ENCODE data around the gene CAPS2. TPM values are rescaled to one million over a fixed set of nuclear protein-coding genes. Genes with fewer than 3 reads are reported as not detected.
"Not testable (repeated sequence)": the region's sequence is repeated elsewhere in the genome, so short reads cannot be mapped to it uniquely, and the experiment has no call there.

Gene CAPS2
- total RNA-seq, 4 donors from 2014 or later = 1.4 to 7.4 (median 5.1) TPM

GRCh38 chr12:75361408-75361807, 31.3 kb upstream of the CAPS2 start:
- 67 to 71% methylated on average over 1 of the region's 1 CpG for WGBS, 2 donors
- H3K4me3 ChIP-seq (ENCODE audit: low read depth, poor library complexity, severe bottlenecking) = no peak overlapping the region
- no peak for TF ChIP-seq CTCF (IDR thresholded peaks at IDR 0.05)
- TF ChIP-seq POLR2A (IDR thresholded peaks at IDR 0.05) = no peak
- no peak for DNase-seq (ENCODE audit: low spot score in 2 of 2)
- intact Hi-C loops (cut with DNase I; ENCODE audit: low total_unique reads) = no loop called here

GRCh38 chr12:75360920-75361319, 30.8 kb upstream of the CAPS2 start:
- TF ChIP-seq CTCF (IDR thresholded peaks at IDR 0.05) (no peak), POLR2A (IDR thresholded peaks at IDR 0.05) (no peak)
- DNase-seq (ENCODE audit: low spot score in 2 of 2) = no peak
- no peak overlapping the region for H3K4me3 ChIP-seq (ENCODE audit: low read depth, poor library complexity, severe bottlenecking)
- intact Hi-C loops (cut with DNase I; ENCODE audit: low total_unique reads) = no loop called here

- DNase-seq (ENCODE audit: low spot score in 2 of 2) = no peak
- H3K4me3 ChIP-seq (ENCODE audit: low read depth, poor library complexity, severe bottlenecking) = no peak overlapping the region
- intact Hi-C loops (cut with DNase I; ENCODE audit: low total_unique reads) = no loop called here
- TF ChIP-seq POLR2A (IDR thresholded peaks at IDR 0.05) = no peak
- TF ChIP-seq CTCF (IDR thresholded peaks at IDR 0.05) = no peak
Observed at GRCh38 chr12:75354011-75354410, 23.9 kb upstream of the CAPS2 start.

- no peak overlapping the region for H3K4me3 ChIP-seq (ENCODE audit: low read depth, poor library complexity, severe bottlenecking)
- DNase-seq (ENCODE audit: low spot score in 2 of 2) = no peak
- intact Hi-C loops (cut with DNase I; ENCODE audit: low total_unique reads) = no loop called here
- TF ChIP-seq POLR2A (IDR thresholded peaks at IDR 0.05) (no peak), CTCF (IDR thresholded peaks at IDR 0.05) (no peak)
- WGBS, 2 donors = 83 to 92% methylated on average over 2 of the region's 2 CpGs
Observed at GRCh38 chr12:75350413-75350812, 20.3 kb upstream of the CAPS2 start.

- H3K4me3 ChIP-seq (ENCODE audit: low read depth, poor library complexity, severe bottlenecking) = no peak overlapping the region
- TF ChIP-seq CTCF (IDR thresholded peaks at IDR 0.05) (no peak), POLR2A (IDR thresholded peaks at IDR 0.05) (no peak)
- WGBS, 2 donors = 84 to 91% methylated on average over 4 of the region's 4 CpGs
- no peak for DNase-seq (ENCODE audit: low spot score in 2 of 2)
- intact Hi-C loops (cut with DNase I; ENCODE audit: low total_unique reads) = no loop called here
Observed at GRCh38 chr12:75349946-75350345, 19.8 kb upstream of the CAPS2 start.

GRCh38 chr12:75346215-75346614, 16.1 kb upstream of the CAPS2 start:
- WGBS, 2 donors = 90 to 94% methylated on average over 6 of the region's 6 CpGs
- H3K4me3 ChIP-seq (ENCODE audit: low read depth, poor library complexity, severe bottlenecking); intact Hi-C loops (cut with DNase I; ENCODE audit: low total_unique reads); DNase-seq (ENCODE audit: low spot score in 2 of 2): not testable (repeated sequence)
